Loucy (cell line): Measurements from ENCODE around the gene FANCI.

ENCODE experiments used
- H2AFZ ChIP-seq: fragments of 200-600 bp; sonication (generic); 2 replicates; pipeline ENCODE4 v1.6.0; 2016; ENCODE audit warnings: antibody characterized with exemption, mild to moderate bottlenecking, low read length, moderate library complexity
- H3F3A ChIP-seq: fragments of 200-600 bp; 2 replicates; pipeline ENCODE4 v1.6.0; 2016; ENCODE audit warnings: antibody characterized with exemption, low read depth, mild to moderate bottlenecking
- H3K27me3 ChIP-seq: fragments of 200-600 bp; sonication (generic); 2 replicates; pipeline ENCODE4 v1.6.1; 2014; ENCODE audit warnings: low read length, mild to moderate bottlenecking; ENCODE audit not compliant: insufficient read depth, poor library complexity, severe bottlenecking
- H3K36me3 ChIP-seq: fragments of 200-600 bp; sonication (generic); 2 replicates; pipeline ENCODE4 v1.6.1; 2016; ENCODE audit warnings: low read length; ENCODE audit not compliant: insufficient read depth
- H3K4me1 ChIP-seq: fragments of 200-600 bp; sonication (generic); 2 replicates; pipeline ENCODE4 v1.5.1; 2014; ENCODE audit warnings: low read length, mild to moderate bottlenecking; ENCODE audit not compliant: insufficient read depth, poor library complexity, severe bottlenecking
- H3K4me2 ChIP-seq: fragments of 200-600 bp; sonication (generic); 2 replicates; pipeline ENCODE4 v1.6.0; 2014; ENCODE audit warnings: antibody characterized with exemption, low read length, low read depth, mild to moderate bottlenecking; ENCODE audit not compliant: poor library complexity, severe bottlenecking
- H3K4me3 ChIP-seq: fragments of 200-600 bp; sonication (generic); 2 replicates; pipeline ENCODE4 v1.5.1; 2014; ENCODE audit warnings: low read length, mild to moderate bottlenecking, mixed read lengths; ENCODE audit not compliant: poor library complexity, severe bottlenecking
- H3K79me2 ChIP-seq: fragments of 200-600 bp; sonication (generic); 2 replicates; pipeline ENCODE4 v1.6.1; 2014; ENCODE audit warnings: low read length; ENCODE audit not compliant: insufficient read depth
- H3K9ac ChIP-seq: fragments of 200-600 bp; sonication (generic); 2 replicates; pipeline ENCODE4 v1.6.0; 2014; ENCODE audit warnings: mild to moderate bottlenecking, low read depth, low read length, moderate library complexity; ENCODE audit not compliant: poor library complexity, severe bottlenecking
- H3K9me2 ChIP-seq: fragments of 200-600 bp; sonication (generic); replicated peaks from 2 replicates; pipeline ENCODE4 v1.6.1; 2016; ENCODE audit warnings: low read depth, low read length, mixed read lengths
- H3K9me3 ChIP-seq: fragments of 200-600 bp; sonication (generic); 2 replicates; pipeline ENCODE4 v1.6.1; 2014; ENCODE audit warnings: mild to moderate bottlenecking, antibody characterized with exemption, low read length, low read depth; ENCODE audit not compliant: insufficient read depth
- H4K20me1 ChIP-seq: fragments of 200-600 bp; sonication (generic); 2 replicates; pipeline ENCODE4 v1.6.0; 2014; ENCODE audit warnings: antibody characterized with exemption, low read length, mild to moderate bottlenecking; ENCODE audit not compliant: insufficient read depth, poor library complexity, severe bottlenecking
- EZH2phosphoT487 ChIP-seq: fragments of 200-600 bp; IDR thresholded peaks from 2 replicates; pipeline ENCODE4 v1.6.1; 2018; ENCODE audit warnings: antibody characterized with exemption, mild to moderate bottlenecking, moderate library complexity, borderline replicate concordance
- TF ChIP-seq, protein P1 (sequence below): fragments of 200-600 bp; sonication (generic); conservative IDR thresholded peaks from 2 replicates; pipeline ENCODE4 v1.5.1; 2014; ENCODE audit warnings: mild to moderate bottlenecking, antibody characterized with exemption, low read length

FANCI gene

DNA sequence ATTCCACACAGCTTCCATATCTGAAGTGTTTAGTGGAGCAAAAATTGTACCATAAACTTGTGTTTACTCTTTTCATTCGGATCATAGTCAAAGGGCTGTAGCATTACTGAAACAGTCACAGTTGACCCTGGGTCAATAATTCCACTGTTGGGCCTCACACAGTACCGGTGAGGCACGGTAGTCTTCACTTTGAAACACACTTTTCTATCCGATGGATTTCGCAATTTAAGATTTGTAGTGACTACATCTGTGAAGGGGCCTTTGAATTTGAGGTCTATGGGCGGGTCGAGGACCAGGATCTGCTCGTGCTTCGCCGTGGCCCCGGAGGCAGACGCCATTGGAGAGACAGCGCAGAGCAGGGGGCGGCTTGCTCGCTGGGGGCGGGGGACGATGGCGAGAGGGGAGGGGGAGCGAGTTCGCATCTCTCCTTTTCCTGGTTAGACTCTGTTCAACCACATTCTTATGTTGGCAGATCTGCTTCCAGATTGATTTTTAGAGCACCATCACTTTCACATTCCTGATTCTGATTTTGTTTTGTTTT is 42.2 kb upstream of the FANCI start:
- no peak overlapping the region for H3K9ac ChIP-seq
- H3K79me2 ChIP-seq: no peaks in the 10 kb centered on the region
- no peaks in the 10 kb centered on the region for H3F3A ChIP-seq
- H2AFZ ChIP-seq: no peak overlapping the region
- H4K20me1 ChIP-seq: no peaks in the 10 kb centered on the region
- H3K4me3 ChIP-seq: no peak overlapping the region
- TF ChIP-seq, protein P1, sequence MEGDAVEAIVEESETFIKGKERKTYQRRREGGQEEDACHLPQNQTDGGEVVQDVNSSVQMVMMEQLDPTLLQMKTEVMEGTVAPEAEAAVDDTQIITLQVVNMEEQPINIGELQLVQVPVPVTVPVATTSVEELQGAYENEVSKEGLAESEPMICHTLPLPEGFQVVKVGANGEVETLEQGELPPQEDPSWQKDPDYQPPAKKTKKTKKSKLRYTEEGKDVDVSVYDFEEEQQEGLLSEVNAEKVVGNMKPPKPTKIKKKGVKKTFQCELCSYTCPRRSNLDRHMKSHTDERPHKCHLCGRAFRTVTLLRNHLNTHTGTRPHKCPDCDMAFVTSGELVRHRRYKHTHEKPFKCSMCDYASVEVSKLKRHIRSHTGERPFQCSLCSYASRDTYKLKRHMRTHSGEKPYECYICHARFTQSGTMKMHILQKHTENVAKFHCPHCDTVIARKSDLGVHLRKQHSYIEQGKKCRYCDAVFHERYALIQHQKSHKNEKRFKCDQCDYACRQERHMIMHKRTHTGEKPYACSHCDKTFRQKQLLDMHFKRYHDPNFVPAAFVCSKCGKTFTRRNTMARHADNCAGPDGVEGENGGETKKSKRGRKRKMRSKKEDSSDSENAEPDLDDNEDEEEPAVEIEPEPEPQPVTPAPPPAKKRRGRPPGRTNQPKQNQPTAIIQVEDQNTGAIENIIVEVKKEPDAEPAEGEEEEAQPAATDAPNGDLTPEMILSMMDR: no peak
- no peak for TF ChIP-seq EZH2phosphoT487
- no peaks in the 10 kb centered on the region for H3K9me2 ChIP-seq
- no peaks in the 10 kb centered on the region for H3K9me3 ChIP-seq
- H3K27me3 ChIP-seq: no peaks in the 10 kb centered on the region
- H3K36me3 ChIP-seq: peaks cover 5% of the 10 kb centered on the region; the same call in 1 of the 2 replicates
- H3K4me1 ChIP-seq: peaks cover 31% of the 10 kb centered on the region
- H3K4me2 ChIP-seq: no peak overlapping the region

DNA sequence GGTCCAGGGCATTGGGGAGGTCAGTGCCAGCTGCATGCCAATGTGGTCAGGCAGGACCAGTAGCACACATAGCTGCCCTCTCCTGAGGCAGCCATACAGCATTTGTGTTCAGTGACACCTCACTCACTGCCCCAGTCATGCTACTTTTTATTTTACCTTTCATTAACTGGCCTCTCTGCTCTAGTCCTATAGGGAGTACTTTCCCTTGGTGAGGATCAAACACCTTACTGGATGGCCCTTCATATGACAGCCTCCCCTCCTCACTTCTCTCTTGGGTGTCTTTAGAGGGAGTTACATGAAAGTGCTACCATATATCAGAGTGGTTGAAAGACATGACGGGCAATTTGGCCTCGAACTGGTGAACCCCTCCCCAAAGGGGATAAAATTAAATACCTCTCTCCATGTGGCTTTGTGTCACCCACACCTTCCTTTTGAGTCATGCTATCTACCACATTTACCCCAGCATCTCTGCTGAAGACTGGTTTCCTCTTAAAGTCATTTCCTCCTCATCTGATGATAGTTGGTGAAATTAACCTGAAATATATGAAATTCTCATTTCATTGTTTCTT is 40.0 kb upstream of the FANCI start:
- no peak overlapping the region for H3K9ac ChIP-seq
- TF ChIP-seq, protein P1: no peak
- no peak for TF ChIP-seq EZH2phosphoT487
- no peaks in the 10 kb centered on the region for H3K36me3 ChIP-seq
- peak overlapping the region; percentile 42 for H3K4me3 ChIP-seq
- no peaks in the 10 kb centered on the region for H3K79me2 ChIP-seq
- no peak overlapping the region for H2AFZ ChIP-seq
- no peaks in the 10 kb centered on the region for H4K20me1 ChIP-seq
- no peaks in the 10 kb centered on the region for H3F3A ChIP-seq
- H3K27me3 ChIP-seq: no peaks in the 10 kb centered on the region
- peak overlapping the region; percentile 55 for H3K4me2 ChIP-seq
- no peaks in the 10 kb centered on the region for H3K9me3 ChIP-seq
- peaks cover 33% of the 10 kb centered on the region for H3K4me1 ChIP-seq
- no peaks in the 10 kb centered on the region for H3K9me2 ChIP-seq

DNA sequence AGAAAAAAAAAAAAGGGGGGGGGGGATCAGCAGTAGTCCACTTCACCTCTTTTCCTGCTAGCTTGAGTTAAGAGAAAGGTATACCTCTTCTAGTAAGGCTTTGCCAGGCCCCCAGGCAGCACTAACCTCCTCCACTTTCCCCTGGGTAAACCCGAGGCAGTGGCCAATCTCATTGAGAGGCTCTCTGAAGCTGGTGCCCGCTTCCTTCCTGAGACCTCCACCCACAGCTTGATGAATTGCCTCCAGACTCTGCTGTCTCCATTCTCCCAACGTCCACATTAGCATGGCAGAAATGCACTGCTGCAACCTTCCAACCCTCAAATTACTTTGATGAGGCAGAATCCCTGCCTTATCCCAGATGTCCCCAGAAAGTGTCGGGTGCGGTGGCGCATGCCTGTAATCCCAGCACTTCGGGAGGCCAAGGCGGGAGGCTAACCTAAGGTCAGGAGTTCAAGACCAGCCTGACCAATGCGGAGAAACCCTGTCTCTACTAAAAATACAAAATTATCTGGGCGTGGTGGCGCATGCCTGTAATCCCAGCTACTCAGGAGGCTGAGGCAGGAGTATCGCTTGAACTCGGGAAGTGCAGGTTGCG is 37.7 kb upstream of the FANCI start:
- no peaks in the 10 kb centered on the region for H3K9me3 ChIP-seq
- TF ChIP-seq EZH2phosphoT487: no peak
- TF ChIP-seq, protein P1: no peak
- peak overlapping the region; percentile 47 for H3K4me2 ChIP-seq
- H2AFZ ChIP-seq: no peak overlapping the region
- H3K9ac ChIP-seq: no peak overlapping the region
- no peaks in the 10 kb centered on the region for H3K79me2 ChIP-seq
- H3K4me1 ChIP-seq: peaks cover 45% of the 10 kb centered on the region
- H4K20me1 ChIP-seq: no peaks in the 10 kb centered on the region
- H3K36me3 ChIP-seq: no peaks in the 10 kb centered on the region
- H3K4me3 ChIP-seq: peak overlapping the region; percentile 5
- no peaks in the 10 kb centered on the region for H3F3A ChIP-seq
- H3K27me3 ChIP-seq: no peaks in the 10 kb centered on the region
- H3K9me2 ChIP-seq: no peaks in the 10 kb centered on the region
